HG03039 (cell line): Measurements from ENCODE around the gene CMTM7.
A peak's percentile ranks its signal among the peaks of the same experiment; 100 is the strongest.
"Not testable (repeated sequence)": the region's sequence is repeated elsewhere in the genome, so short reads cannot be mapped to it uniquely, and the experiment has no call there.

Experiments used
- ATAC-seq: cut with Tn5 transposase; IDR thresholded peaks from one replicate; pipeline ENCODE4 v1.9.1; 2021; ENCODE audit warnings: mild to moderate bottlenecking, moderate library complexity; ENCODE audit not compliant: unreplicated experiment

Gene CMTM7

GRCh38 chr3:32456429-32457130, 64.9 kb downstream of the CMTM7 start:
- ATAC-seq, result no peak

- no peak for ATAC-seq
These were observed 66.4 kb downstream of the CMTM7 start for GRCh38 chr3:32457971-32458471.

- no peak for ATAC-seq
These were observed 67.8 kb downstream of the CMTM7 start for GRCh38 chr3:32459450-32459849.

GRCh38 chr3:32460031-32460749, 68.5 kb downstream of the CMTM7 start:
- ATAC-seq, result peak; percentile 85

GRCh38 chr3:32460817-32461496, 69.3 kb downstream of the CMTM7 start:
- ATAC-seq, result not testable (repeated sequence)

GRCh38 chr3:32462191-32462986, 70.7 kb downstream of the CMTM7 start:
- ATAC-seq, result not testable (repeated sequence)

GRCh38 chr3:32463415-32463814, 71.8 kb downstream of the CMTM7 start:
- not testable (repeated sequence) for ATAC-seq

- not testable (repeated sequence) for ATAC-seq
These were observed 73.1 kb downstream of the CMTM7 start for GRCh38 chr3:32464726-32465125.

GRCh38 chr3:32466808-32467207, 75.2 kb downstream of the CMTM7 start:
- not testable (repeated sequence) for ATAC-seq

- ATAC-seq, result peak; percentile 49
These were observed 75.8 kb downstream of the CMTM7 start for GRCh38 chr3:32467333-32468070.

- ATAC-seq, result peak; percentile 17
These were observed 77.7 kb downstream of the CMTM7 start for GRCh38 chr3:32469151-32469874.

- no peak for ATAC-seq
These were observed 78.7 kb downstream of the CMTM7 start for GRCh38 chr3:32470362-32470761.

GRCh38 chr3:32471246-32471645, 79.6 kb downstream of the CMTM7 start:
- ATAC-seq, result no peak

GRCh38 chr3:32472151-32472550, 80.5 kb downstream of the CMTM7 start:
- ATAC-seq, result not testable (repeated sequence)

GRCh38 chr3:32474201-32474600, 82.5 kb downstream of the CMTM7 start:
- ATAC-seq, result no peak

- ATAC-seq, result no peak
These were observed 89.0 kb downstream of the CMTM7 start for GRCh38 chr3:32480604-32481003.

GRCh38 chr3:32481791-32482631, 90.4 kb downstream of the CMTM7 start:
- ATAC-seq, result no peak

GRCh38 chr3:32482693-32483092, 91.0 kb downstream of the CMTM7 start:
- ATAC-seq, result no peak

GRCh38 chr3:32483772-32484171, 92.1 kb downstream of the CMTM7 start:
- no peak for ATAC-seq
